ENCODE data around the gene PKHD1. TPM values are rescaled to one million over a fixed set of nuclear protein-coding genes. Genes with fewer than 3 reads are reported as not detected.

PKHD1 gene
- polyA plus RNA-seq, 1 of the 3 experiments (the other 2 are of a cell fraction): not detected

GRCh38 chr6:51598171-51598570 is 489.2 kb downstream of the PKHD1 start:
- no peaks in the 10 kb centered on the region for H3K36me3 ChIP-seq (replicated peaks in 1 of 2; ENCODE audit: control insufficient read depth in 1 of 2, insufficient read depth in 2 of 2, low read length in 1 of 2)
- TF ChIP-seq FOXJ3 (CRISPR knock-in tag; IDR thresholded peaks at IDR 0.05) (no peak), TEAD4 (IDR thresholded peaks at IDR 0.05; ENCODE audit: borderline replicate concordance, insufficient read depth) (no peak), USF1 (IDR thresholded peaks at IDR 0.05; ENCODE audit: borderline replicate concordance, low read depth) (no peak), CTCF (IDR thresholded peaks at IDR 0.05) (no peak), ELF1 (IDR thresholded peaks at IDR 0.05) (no peak), GABPA (IDR thresholded peaks at IDR 0.05; ENCODE audit: low read depth) (no peak), MEF2A (IDR thresholded peaks at IDR 0.05; ENCODE audit: borderline replicate concordance, low read depth) (no peak), RFX5 (IDR thresholded peaks at IDR 0.05; ENCODE audit: low read length) (no peak), REST (IDR thresholded peaks at IDR 0.05; ENCODE audit: low read depth, low read length) (no peak), IRF3 (IDR thresholded peaks at IDR 0.05; ENCODE audit: low read depth, low read length) (no peak), CHD2 (IDR thresholded peaks at IDR 0.05; ENCODE audit: low read length, partially characterized antibody) (no peak), ZBTB33 (IDR thresholded peaks at IDR 0.05; ENCODE audit: borderline replicate concordance, low read depth) (no peak), EP300 (IDR thresholded peaks at IDR 0.05; ENCODE audit: borderline replicate concordance in 1 of 2, low read depth in 1 of 2, low read length in 1 of 2) (no peak), POLR2AphosphoS5 (IDR thresholded peaks at IDR 0.05; ENCODE audit: low read depth, low read length) (no peak), RCOR1 (IDR thresholded peaks at IDR 0.05; ENCODE audit: low read length) (no peak), TCF12 (IDR thresholded peaks at IDR 0.05) (no peak), SMC3 (IDR thresholded peaks at IDR 0.05; ENCODE audit: low read depth, low read length) (no peak)
- H3K27ac ChIP-seq (ENCODE audit: low read depth in 2 of 2, low read length in 1 of 2): no peak overlapping the region
- ChIA-PET CTCF (no interaction called here), POLR2A (no interaction called here)
- no peaks in the 10 kb centered on the region for H3F3A ChIP-seq (replicated peaks; ENCODE audit: insufficient read depth)
- H3K9me2 ChIP-seq: no peaks in the 10 kb centered on the region
- no peaks in the 10 kb centered on the region for H3K9me3 ChIP-seq
- H3K79me2 ChIP-seq (ENCODE audit: insufficient read depth): no peaks in the 10 kb centered on the region
- H3K4me3 ChIP-seq (ENCODE audit: low read depth in 2 of 2, low read length in 1 of 2): no peak overlapping the region
- H4K20me1 ChIP-seq (ENCODE audit: insufficient read depth): no peaks in the 10 kb centered on the region
- no peak overlapping the region for H2AFZ ChIP-seq (ENCODE audit: low read depth)
- no peaks in the 10 kb centered on the region for H3K27me3 ChIP-seq (ENCODE audit: insufficient read depth)
- DNase-seq: no peak
- H3K4me1 ChIP-seq (ENCODE audit: control insufficient read depth in 1 of 2, insufficient read depth in 2 of 2, low read depth in 1 of 2, low read length in 1 of 2): no peaks in the 10 kb centered on the region
- H3K4me2 ChIP-seq: no peak overlapping the region
- WGBS (ENCODE audit: low lambda C conversion rate): 67% methylated on average over 11 of the region's 18 CpGs
- no peak overlapping the region for H3K9ac ChIP-seq

Data from SK-N-SH (cell line).